COLO668 (cell line): ENCODE data around the gene NELFA.

Experiments
- DNase-seq: peaks from one replicate; lab custom pipeline; 2025; ENCODE audit not compliant: unreplicated experiment; lab: John Stamatoyannopoulos, UW

NELFA gene

GRCh38 chr4:1939664-1940509 is 68.9 kb downstream of the NELFA start:
- DNase-seq: no peak

DNA sequence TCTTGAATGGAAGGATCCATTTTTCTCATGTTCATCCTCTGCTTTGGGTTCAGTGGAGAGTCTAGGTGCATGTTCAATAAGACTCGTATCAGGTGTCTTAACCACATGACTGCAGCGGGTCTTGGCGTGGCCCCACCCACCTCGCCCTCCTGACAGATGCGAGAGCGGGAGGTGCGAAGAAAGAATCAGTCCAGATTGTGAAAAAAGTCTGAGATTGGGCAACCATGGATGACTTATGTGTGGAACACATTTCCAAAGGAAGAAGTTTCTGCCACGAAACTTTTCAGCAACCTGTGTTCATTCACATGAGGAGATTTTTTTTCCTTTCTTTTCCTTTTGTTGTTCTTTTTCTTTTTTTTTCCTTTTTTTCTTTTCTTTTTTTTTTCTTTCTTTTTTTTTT is 70.7 kb downstream of the NELFA start:
- DNase-seq: no peak

DNA sequence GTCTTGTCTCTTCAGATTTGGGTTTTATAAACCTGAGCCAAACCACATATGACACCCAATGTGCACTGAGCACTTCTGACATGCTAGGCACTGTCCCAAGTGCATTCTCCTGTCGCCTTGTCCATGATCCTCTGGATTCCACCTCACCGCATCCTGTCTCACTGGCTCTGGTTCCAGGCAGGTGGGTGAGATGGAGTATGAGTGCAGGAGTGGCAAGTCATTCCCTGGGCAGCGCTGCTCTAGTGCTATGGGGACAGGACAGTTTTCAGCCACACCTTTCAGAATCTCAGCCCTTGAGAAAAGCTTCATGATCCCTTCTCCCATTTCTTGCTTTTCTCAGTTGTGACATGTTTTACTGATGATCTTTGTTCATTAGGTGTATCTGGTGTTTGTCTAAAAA is 71.2 kb downstream of the NELFA start:
- no peak for DNase-seq

DNA sequence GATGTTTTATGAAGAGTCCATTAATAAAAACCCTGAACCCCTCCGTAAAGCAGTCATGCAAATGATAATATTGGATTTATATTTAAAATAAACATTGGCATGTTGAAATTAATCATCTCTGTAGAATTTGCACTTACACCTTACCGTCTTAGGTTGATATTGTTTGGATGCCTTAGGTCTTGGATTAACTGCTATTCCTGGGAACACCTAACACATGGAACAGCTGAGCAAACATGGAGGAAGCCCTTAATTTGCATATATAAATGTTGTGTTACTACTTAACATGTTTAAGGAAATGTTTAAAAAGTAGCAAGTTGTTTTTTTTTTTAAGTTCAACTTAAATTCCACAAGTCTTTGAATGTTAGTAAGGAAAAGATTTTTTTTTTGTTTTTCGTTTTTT is 75.1 kb downstream of the NELFA start:
- DNase-seq: no peak

GRCh38 chr4:1932736-1933135 is 76.0 kb downstream of the NELFA start:
- no peak for DNase-seq
